K562 (cell line): ENCODE measurements around the gene UBA7. TPM values are rescaled to one million over a fixed set of nuclear protein-coding genes. Genes with fewer than 3 reads are reported as not detected.

Experiments
- BMI1 ChIP-seq: fragments of 150-350 bp; IDR thresholded peaks from 2 replicates; pipeline ENCODE4 v1.6.1; 2014; ENCODE audit warnings: low read length
- CBX2 ChIP-seq: fragments of 200-600 bp; sonication (generic); IDR thresholded peaks from one replicate; pipeline ENCODE4 v1.6.1; 2012; ENCODE audit warnings: mild to moderate bottlenecking, low read length, inconsistent platforms; ENCODE audit not compliant: insufficient read depth, poor library complexity, severe bottlenecking
- CC2D1A ChIP-seq: fragments of 450-650 bp; IDR thresholded peaks from 2 replicates; pipeline ENCODE4 v1.6.1; 2017; ENCODE audit warnings: mild to moderate bottlenecking
- E2F5 ChIP-seq: sonication (generic); formaldehyde crosslinking; IDR thresholded peaks from 2 replicates; pipeline ENCODE4 v1.8.0; 2022; ENCODE audit warnings: mild to moderate bottlenecking, missing genetic modification reagents
- EP300 ChIP-seq: IDR thresholded peaks from 2 replicates; pipeline ENCODE4 v1.6.1; 2012; ENCODE audit warnings: low read length, improper control_type of control experiment
- HMGXB4 ChIP-seq: sonication (generic); formaldehyde crosslinking; IDR thresholded peaks from 2 replicates; pipeline ENCODE4 v1.8.1; 2023; ENCODE audit warnings: mild to moderate bottlenecking, missing genetic modification reagents
- NR2C2 ChIP-seq, 2 experiments: fragments of 200-800 bp in 1 of 2; sonication (Bioruptor generic) in 1 of 2; sonication (generic) in 1 of 2; formaldehyde crosslinking in 1 of 2; IDR thresholded peaks; 2 replicates each; pipeline versions ENCODE4 v1.6.1 to v1.8.0; 2016 to 2022; ENCODE audit warnings: mild to moderate bottlenecking in 1 of 2, missing compliant biosample characterization in 1 of 2, missing genetic modification characterization in 1 of 2, missing genetic modification reagents in 1 of 2
- PHF21A ChIP-seq: fragments of 450-650 bp; IDR thresholded peaks from 2 replicates; pipeline ENCODE4 v1.6.1; 2017; ENCODE audit warnings: low read depth, borderline replicate concordance
- RBFOX2 ChIP-seq: fragments of 200-400 bp; formaldehyde crosslinking; IDR thresholded peaks from 2 replicates; pipeline ENCODE4 v1.6.1; 2017; ENCODE audit warnings: low read depth, mild to moderate bottlenecking, low read length, moderate library complexity
- SETDB1 ChIP-seq: IDR thresholded peaks from one replicate; pipeline ENCODE4 v1.6.1; 2012; ENCODE audit warnings: low read length, control low read depth, inconsistent platforms
- ZNF165 ChIP-seq: fragments of 250-450 bp; sonication (Bioruptor Pico); IDR thresholded peaks from 2 replicates; pipeline ENCODE4 v1.4.0; 2020; ENCODE audit warnings: borderline replicate concordance
- ZNF175 ChIP-seq: fragments of 200-800 bp; sonication (Bioruptor generic); IDR thresholded peaks from 2 replicates; pipeline ENCODE4 v1.6.1; 2016; ENCODE audit warnings: low read depth, mild to moderate bottlenecking, missing genetic modification characterization, missing compliant biosample characterization
- ZNF507 ChIP-seq: conservative IDR thresholded peaks from 2 replicates; pipeline ENCODE4 v1.6.1; 2017; ENCODE audit warnings: missing genetic modification characterization, missing compliant biosample characterization
- ZNF57 ChIP-seq: fragments of 450-650 bp; formaldehyde crosslinking; IDR thresholded peaks from 2 replicates; pipeline ENCODE4 v1.4.0; 2020; ENCODE audit warnings: mild to moderate bottlenecking, moderate library complexity
- ZNF77 ChIP-seq: fragments of 250-450 bp; sonication (Bioruptor Pico); IDR thresholded peaks from 2 replicates; pipeline ENCODE4 v1.5.0; 2020
- polyA plus RNA-seq, 8 experiments: library from polyadenylated mRNA; depleted of rRNA in 4 of 8; stranded (reverse) in 5 of 8; unstranded in 3 of 8; fragments of >200 nt; fragmentation: Nextera tagmentation in 2 of 8; fragmentation: Illumina TruSeq in 1 of 8; extraction: Ambion mirVana in 2 of 8; extraction: Trizol in 1 of 8; gene quantifications; 2 replicates each; pipeline versions ENCODE4 v1.2.1 to v1.2.3, GENCODE V29; 2011 to 2014; ENCODE audit warnings: inconsistent platforms in 1 of 8, missing spikeins in 1 of 8
- total RNA-seq, 7 experiments: library from RNA; depleted of rRNA in 6 of 7; stranded (reverse); fragments of >200 nt in 6 of 7; fragmentation: Illumina TruSeq in 2 of 7; extraction: Trizol in 2 of 7; gene quantifications; 2 replicates each; pipeline versions ENCODE4 v1.2.1 to v1.2.3, GENCODE V29; 2011 to 2021; ENCODE audit warnings: low replicate concordance in 1 of 7
- TF ChIP-seq, protein P1 (sequence below): fragments of 250-450 bp; sonication (Bioruptor Pico); IDR thresholded peaks from 2 replicates; pipeline ENCODE4 v1.4.0; 2020; ENCODE audit warnings: mild to moderate bottlenecking, moderate library complexity
- TF ChIP-seq, protein P2 (sequence below), 2 experiments: fragments of 450-650 bp in 1 of 2; sonication (generic) in 1 of 2; formaldehyde crosslinking in 1 of 2; IDR thresholded peaks in 1 of 2; conservative IDR thresholded peaks in 1 of 2; 2 replicates each; pipeline versions ENCODE4 v1.6.1 to v1.8.1; 2016 to 2023; ENCODE audit warnings: mild to moderate bottlenecking in 2 of 2, moderate library complexity in 2 of 2, inconsistent platforms in 1 of 2, missing genetic modification reagents in 1 of 2

Gene UBA7
- total and polyA plus RNA-seq, 9 of the 15 experiments (the other 6 are each of a cell fraction or from before 2014, with no cell fraction given), result 0.17 to 3.3 (median 2.0) TPM

GRCh38 chr3:49856181-49857005 lies 42.6 kb upstream of the UBA7 start, which contains the start of gene TRAIP (continued):
- TF ChIP-seq, protein P1, sequence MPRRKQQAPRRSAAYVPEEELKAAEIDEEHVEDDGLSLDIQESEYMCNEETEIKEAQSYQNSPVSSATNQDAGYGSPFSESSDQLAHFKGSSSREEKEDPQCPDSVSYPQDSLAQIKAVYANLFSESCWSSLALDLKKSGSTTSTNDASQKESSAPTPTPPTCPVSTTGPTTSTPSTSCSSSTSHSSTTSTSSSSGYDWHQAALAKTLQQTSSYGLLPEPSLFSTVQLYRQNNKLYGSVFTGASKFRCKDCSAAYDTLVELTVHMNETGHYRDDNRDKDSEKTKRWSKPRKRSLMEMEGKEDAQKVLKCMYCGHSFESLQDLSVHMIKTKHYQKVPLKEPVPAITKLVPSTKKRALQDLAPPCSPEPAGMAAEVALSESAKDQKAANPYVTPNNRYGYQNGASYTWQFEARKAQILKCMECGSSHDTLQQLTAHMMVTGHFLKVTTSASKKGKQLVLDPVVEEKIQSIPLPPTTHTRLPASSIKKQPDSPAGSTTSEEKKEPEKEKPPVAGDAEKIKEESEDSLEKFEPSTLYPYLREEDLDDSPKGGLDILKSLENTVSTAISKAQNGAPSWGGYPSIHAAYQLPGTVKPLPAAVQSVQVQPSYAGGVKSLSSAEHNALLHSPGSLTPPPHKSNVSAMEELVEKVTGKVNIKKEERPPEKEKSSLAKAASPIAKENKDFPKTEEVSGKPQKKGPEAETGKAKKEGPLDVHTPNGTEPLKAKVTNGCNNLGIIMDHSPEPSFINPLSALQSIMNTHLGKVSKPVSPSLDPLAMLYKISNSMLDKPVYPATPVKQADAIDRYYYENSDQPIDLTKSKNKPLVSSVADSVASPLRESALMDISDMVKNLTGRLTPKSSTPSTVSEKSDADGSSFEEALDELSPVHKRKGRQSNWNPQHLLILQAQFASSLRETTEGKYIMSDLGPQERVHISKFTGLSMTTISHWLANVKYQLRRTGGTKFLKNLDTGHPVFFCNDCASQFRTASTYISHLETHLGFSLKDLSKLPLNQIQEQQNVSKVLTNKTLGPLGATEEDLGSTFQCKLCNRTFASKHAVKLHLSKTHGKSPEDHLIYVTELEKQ, result no peak
- TF ChIP-seq HMGXB4 (CRISPR knock-in tag) (no peak), RBFOX2 (peak; percentile 82), EP300 (no peak), PHF21A (no peak), E2F5 (CRISPR knock-in tag) (no peak), NR2C2 (CRISPR knock-in tag; IDR thresholded peaks at IDR 0.05) (no peak), NR2C2 (tag; IDR thresholded peaks at IDR 0.05) (no peak), ZNF57 (CRISPR knock-in tag) (no peak), ZNF507 (tag) (no peak), BMI1 (no peak), ZNF175 (CRISPR knock-in tag) (no peak), CBX2 (no peak), CC2D1A (no peak), ZNF77 (CRISPR knock-in tag) (no peak), SETDB1 (no peak), ZNF165 (no peak)
- TF ChIP-seq, protein P2, sequence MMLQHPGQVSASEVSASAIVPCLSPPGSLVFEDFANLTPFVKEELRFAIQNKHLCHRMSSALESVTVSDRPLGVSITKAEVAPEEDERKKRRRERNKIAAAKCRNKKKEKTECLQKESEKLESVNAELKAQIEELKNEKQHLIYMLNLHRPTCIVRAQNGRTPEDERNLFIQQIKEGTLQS (IDR thresholded peaks at IDR 0.05), result no peak
- TF ChIP-seq, protein P2 (CRISPR knock-in tag; conservative IDR thresholded peaks at IDR 0.05), result no peak
